SK-MEL-5 (cell line): Measurements from ENCODE around the gene NFKBIA. TPM values are rescaled to one million over a fixed set of nuclear protein-coding genes. Genes with fewer than 3 reads are reported as not detected.
"Not testable (repeated sequence)": the region's sequence is repeated elsewhere in the genome, so short reads cannot be mapped to it uniquely, and the experiment has no call there.

Experiments
- DNase-seq: peaks from one replicate; pipeline ENCODE4 v3.0.0-alpha.2; 2016; ENCODE audit warnings: low read depth, low spot score
- in situ Hi-C: cut with HindIII; loops from 2 replicates; pipeline ENCODE4 v1.10.0; 2016; ENCODE audit warnings: low sequenced_read_pairs, high pct_unique_total_duplicates, low pct_unique_long_range_greater_than_20kb
- total RNA-seq: library from RNA; depleted of rRNA; stranded (reverse); fragments of >200 nt; shearing (Covaris generic); gene quantifications from 2 replicates; pipeline ENCODE4 v1.2.3, GENCODE V29; 2014

The NFKBIA gene
- total RNA-seq, 1 experiment from 2014 or later = 26.7 TPM

- in situ Hi-C loops = no loop called here
- DNase-seq = no peak
These were observed 6.4 kb downstream of the NFKBIA start for GRCh38 chr14:35398071-35398584.

- in situ Hi-C loops, DNase-seq: not testable (repeated sequence)
These were observed 7.9 kb downstream of the NFKBIA start for GRCh38 chr14:35396610-35397009.

DNA sequence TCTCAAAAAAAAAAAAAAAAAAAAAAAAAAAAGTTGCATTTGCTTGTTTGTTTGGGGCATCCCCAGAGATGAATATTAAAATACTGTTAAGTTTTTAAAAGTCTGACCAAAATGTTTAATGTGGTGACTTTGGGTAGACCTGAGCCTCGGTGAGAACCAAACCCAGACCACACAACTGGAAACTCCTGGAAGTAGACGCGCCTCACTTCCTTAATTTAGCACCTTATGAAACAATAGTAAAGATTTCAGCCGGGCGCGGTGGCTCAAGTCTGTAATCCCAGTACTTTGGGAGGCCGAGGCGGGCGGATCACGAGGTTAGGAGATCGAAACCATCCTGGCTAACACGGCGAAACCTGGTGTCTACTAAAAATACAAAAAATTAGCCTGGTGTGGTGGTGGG, 9.3 kb downstream of the NFKBIA start:
- DNase-seq = no peak
- in situ Hi-C loops = no loop called here

DNA sequence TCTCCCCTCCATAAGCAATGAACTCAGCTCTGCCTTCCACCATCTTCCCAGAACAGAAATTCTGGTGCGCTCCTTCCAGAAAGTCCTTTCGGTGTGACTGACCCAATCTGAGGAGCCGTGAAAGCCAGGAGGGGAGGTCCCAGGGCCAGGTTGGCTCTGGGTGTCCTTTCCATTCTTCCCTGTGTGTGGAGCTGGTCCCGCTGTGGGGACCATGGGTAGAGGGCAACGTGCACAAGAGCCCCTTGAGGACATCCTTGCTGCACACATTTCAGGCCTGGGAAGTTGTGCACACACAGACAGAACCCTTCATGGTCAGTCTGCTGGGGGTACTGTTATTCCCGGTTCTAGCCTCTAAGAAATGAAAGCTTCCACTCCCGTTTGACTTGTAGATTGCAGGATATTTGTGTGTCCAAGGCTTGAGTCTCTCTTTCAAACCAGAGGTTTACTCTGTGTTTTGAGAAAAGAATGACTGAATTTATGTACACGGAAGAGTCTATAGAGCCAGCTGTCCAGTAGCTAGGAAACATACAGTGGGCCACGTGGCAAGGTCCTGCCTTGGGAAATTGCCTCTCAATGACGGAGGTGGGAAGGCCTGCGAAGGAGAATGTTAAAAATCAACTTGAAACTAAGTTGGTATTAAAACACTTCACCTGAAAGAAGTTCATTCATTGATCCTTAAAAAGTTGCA, 10.1 kb downstream of the NFKBIA start:
- in situ Hi-C loops = no loop called here

DNA sequence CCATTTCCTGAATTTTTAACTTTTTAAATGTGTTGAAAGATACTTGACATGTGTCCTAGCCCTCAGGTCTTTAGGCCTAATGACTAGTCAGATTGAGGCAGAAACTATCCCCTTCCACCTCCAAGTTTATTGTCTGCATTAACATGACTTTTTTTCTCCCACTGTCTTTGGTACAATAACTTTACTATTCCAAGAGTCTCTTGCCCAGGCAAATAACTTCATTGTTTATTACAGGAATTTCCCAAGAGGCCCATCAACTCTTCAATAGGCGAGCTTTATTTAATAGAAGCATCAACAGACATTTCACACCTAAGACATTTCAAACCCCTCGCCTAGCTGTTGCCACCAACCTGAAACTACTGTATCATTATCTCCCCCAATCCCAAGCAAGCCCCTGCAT, 10.7 kb downstream of the NFKBIA start:
- in situ Hi-C loops = no loop called here
- peak; percentile 69 for DNase-seq

More for the DNA sequence above, 10.1 kb downstream of the NFKBIA start:
- DNase-seq = no peak

- in situ Hi-C loops = no loop called here
- no peak for DNase-seq
These were observed 12.4 kb downstream of the NFKBIA start for GRCh38 chr14:35392103-35392502.

DNA sequence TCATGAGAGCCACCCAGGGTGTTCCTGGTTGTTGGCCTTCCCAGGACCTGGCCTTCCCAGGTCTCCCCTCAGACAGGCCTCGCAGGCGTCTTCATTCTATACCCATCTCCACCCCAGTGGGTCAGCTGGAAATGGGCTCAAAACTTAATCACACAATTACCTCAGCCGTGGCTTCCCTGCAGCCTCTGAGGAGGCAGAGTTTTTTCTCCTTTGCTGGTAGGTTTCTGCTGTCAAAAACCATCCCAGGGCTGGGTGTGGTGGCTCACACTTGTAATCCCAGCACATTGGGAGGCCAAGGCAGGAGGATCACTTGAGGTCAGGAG, 13.2 kb downstream of the NFKBIA start:
- in situ Hi-C loops = no loop called here
- DNase-seq = no peak

DNA sequence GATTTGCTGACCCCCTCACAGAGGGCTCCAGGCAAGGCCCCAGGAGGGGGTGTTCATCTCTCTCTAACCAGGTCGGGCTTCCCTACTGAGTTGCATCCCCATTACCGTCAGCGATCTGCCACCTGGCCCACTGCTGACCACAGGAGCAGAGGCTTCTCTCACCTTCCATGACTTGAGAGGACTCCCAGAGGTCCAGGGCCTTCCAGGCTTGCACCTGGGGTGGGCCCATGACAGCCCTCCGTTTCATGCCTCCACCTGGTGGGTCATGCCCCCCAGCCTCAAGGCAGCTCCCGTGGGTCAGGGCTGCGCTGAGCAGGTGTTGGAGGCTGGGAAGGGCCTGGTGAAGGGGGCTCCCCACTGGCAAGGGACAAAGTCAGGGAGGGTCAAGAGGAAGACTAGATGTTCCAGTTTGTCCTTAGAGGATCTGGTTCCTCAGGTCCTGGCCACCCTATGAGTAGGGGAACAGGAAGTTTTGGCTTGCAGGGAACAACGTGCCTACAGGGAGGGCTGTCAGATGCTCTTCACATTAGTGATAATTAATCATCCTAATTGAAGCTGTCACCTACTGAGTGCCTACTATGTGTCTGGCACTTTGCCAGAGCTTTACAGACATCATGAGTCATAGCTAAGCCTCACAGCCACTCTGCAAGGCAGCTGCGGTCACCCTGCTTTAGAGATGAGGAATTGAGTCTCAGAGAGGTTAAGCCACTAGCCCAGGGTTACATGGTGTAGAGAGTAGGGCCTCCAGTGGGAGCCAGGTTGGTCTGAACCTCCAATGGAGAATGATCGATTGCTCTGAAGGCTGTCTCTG, 13.8 kb downstream of the NFKBIA start:
- DNase-seq = no peak
- in situ Hi-C loops = no loop called here

- no peak for DNase-seq
- in situ Hi-C loops = no loop called here
These were observed 15.3 kb downstream of the NFKBIA start for GRCh38 chr14:35389315-35389667.

DNA sequence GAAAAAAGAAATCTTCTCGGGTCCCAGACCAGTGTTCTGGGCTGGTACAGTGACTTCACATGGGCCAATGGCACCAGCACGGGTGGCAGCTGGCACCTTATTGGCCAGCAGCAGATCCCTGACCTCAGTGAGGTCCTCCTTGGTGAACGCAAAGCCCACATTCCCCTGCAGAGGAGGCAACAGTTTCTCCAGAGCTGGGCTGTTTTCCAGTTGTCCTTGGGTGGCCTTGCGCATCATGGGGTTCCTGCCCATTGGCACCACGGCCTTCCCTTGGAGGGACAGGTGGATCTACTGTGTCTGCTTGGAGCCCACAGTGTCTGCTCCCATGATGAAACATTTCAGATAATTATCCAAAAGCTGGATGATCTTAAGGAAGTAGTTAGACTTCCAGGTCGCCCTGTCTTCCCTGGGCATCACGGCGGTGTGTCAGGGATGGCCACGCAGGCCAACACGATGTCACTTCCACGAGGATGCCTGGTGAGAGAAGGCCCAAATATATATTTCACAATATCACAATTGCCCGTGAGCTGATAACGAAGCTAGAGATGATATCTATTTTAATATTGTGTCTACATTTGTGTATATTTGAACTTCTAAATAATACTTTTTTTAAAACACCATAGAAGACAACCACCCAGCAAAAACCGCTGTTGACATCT, 15.8 kb downstream of the NFKBIA start:
- DNase-seq = no peak
- in situ Hi-C loops = no loop called here

GRCh38 chr14:35387713-35388579, 16.6 kb downstream of the NFKBIA start:
- in situ Hi-C loops = no loop called here

DNA sequence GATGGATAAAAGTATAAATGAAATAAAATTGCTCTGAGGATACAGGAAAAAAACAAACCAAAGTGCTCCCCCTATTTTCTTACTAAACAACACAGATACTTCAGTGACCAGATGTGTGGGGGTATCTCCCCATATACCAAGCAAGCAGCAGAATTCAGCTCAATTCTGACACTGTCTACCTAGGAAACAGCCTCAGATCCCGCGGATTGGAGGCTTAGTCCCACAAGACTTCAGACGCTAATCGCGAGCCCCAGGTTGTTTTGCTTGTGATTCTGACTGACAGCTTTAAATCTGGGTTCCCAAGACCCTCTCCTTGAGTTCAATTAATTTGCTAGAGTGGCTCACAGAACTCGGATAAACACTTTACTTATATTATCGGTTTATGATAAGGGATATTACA, 17.3 kb downstream of the NFKBIA start:
- DNase-seq = no peak
- in situ Hi-C loops = no loop called here

More at GRCh38 chr14:35387713-35388579, 16.6 kb downstream of the NFKBIA start:
- DNase-seq = no peak

- DNase-seq = no peak
- in situ Hi-C loops = no loop called here
These were observed 17.9 kb downstream of the NFKBIA start for GRCh38 chr14:35386673-35387125.

DNA sequence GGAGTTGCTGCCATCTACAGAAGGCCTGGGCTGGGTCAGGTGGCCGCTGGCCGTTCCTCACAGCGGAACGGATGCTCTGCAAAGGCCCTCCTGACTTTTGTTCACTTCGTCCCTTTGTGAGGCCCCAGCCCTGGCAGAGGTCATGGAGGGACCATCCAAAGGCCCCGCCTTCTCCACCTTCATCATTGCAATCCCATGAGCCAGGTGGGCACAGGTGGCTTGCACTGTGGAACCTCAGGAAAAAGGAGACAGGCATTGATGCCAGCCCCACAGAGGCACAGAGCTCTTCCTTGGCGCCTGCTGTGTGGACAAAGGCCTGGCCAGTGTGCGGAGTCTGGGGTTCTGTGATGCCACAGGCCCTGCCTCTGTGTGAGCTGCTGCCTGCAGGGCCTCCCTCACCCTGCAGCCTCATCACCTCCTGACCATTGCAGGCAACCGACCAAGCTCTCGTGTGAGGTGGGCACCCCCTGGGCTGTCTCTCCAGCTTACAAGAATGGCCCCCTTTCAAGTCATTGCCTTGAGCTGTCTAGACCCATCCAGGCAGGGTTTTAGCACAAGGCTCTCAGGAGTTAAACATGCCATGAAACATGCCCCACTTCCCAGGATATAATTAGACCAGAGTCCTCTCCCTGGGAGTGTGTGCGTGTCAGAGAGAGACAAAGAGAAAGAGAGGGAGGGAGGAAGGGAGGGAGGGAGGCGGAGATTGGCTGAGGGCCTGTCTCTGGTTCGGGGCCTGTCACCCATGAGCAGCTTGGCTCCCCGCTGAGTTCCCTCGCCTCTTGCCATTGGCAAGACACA, 19.3 kb downstream of the NFKBIA start:
- in situ Hi-C loops = no loop called here
- DNase-seq = peak; percentile 79

DNA sequence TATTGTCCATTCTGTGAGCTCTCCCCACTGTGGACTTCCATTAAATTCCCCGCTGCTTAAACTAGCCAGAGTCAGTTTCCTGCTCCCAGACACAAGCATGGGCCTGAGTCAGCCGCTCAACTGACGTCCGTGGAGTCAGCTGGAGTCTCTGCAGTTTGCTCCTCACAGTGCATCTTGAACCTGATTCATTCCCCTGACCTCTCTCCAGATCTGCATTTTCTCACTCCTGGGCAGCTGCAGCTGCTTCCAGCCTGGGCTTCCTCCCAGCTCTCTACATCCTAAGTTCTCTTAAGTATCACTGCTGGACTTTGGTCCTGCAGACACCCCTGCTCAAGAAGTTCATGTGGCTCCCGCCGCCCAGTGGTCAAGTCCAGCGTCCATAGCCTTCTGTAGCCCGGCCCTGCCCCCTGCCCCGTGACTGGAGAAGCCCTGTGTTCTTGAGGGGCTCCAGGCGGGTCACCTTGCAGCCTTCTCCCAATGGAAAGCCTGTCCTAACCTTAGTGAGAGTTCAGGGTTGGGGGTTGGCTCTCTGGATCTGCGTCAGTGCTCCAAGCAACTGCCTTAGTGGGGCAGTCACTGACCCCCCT, 20.0 kb downstream of the NFKBIA start:
- DNase-seq = peak; percentile 17
- in situ Hi-C loops = no loop called here

GRCh38 chr14:35383569-35384454, 20.7 kb downstream of the NFKBIA start:
- no peak for DNase-seq
- in situ Hi-C loops = no loop called here
